Thymus (tissue), 11 donors: Measurements from ENCODE around the gene VWA7. TPM values are rescaled to one million over a fixed set of nuclear protein-coding genes. Genes with fewer than 3 reads are reported as not detected.
"Not testable (repeated sequence)": the region's sequence is repeated elsewhere in the genome, so short reads cannot be mapped to it uniquely, and the experiment has no call there.

Experiments
- DNase-seq, 9 donors: peaks; one replicate each; pipeline ENCODE4 v3.0.0-alpha.2; 2013; ENCODE audit warnings: low spot score in 9 of 9, low read depth in 6 of 9, missing footprints in 1 of 9
- H3K27ac ChIP-seq, 2 donors: one replicate each; pipeline ENCODE4 v1.5.1; 2013; ENCODE audit warnings: control low read depth in 1 of 2, low read depth in 1 of 2, low read length in 1 of 2, mild to moderate bottlenecking in 1 of 2, moderate library complexity in 1 of 2
- H3K27me3 ChIP-seq, 2 donors: one replicate each; pipeline ENCODE4 v1.5.1; 2013; ENCODE audit warnings: low read length in 1 of 2; ENCODE audit not compliant: control insufficient read depth in 2 of 2, insufficient read depth in 1 of 2
- H3K36me3 ChIP-seq, 2 donors: one replicate each; pipeline ENCODE4 v1.5.1; 2013; ENCODE audit warnings: low read length in 1 of 2, mild to moderate bottlenecking in 1 of 2, moderate library complexity in 1 of 2; ENCODE audit not compliant: control insufficient read depth in 2 of 2, insufficient read depth in 2 of 2
- H3K4me1 ChIP-seq, 2 donors: one replicate each; pipeline ENCODE4 v1.5.1; 2013; ENCODE audit warnings: low read length in 2 of 2; ENCODE audit not compliant: control insufficient read depth in 2 of 2, insufficient read depth in 2 of 2
- H3K4me3 ChIP-seq, 2 donors: one replicate each; pipeline ENCODE4 v1.5.1; 2013; ENCODE audit warnings: low read length in 2 of 2, control low read depth in 1 of 2, mild to moderate bottlenecking in 1 of 2
- H3K9me3 ChIP-seq, 2 donors: one replicate each; pipeline ENCODE4 v1.5.1; 2013; ENCODE audit warnings: low read length in 1 of 2, mild to moderate bottlenecking in 1 of 2; ENCODE audit not compliant: control insufficient read depth in 2 of 2, insufficient read depth in 1 of 2
- WGBS: extraction: QIAGEN DNeasy Blood & Tissue Kit; methylation state at CpG from one replicate; pipeline ENCODE4 v1.1.7; 2013; 5-methylcytosine and 5-hydroxymethylcytosine counted together
- polyA plus RNA-seq: library from polyadenylated mRNA; stranded (reverse); fragments of 200-250 nt; gene quantifications from one replicate; pipeline ENCODE4 v1.2.3, GENCODE V29; 2013
- total RNA-seq: library from RNA; stranded (reverse); fragments of 120-200 nt; gene quantifications from one replicate; pipeline ENCODE4 v1.2.4, GENCODE V29; 2013
- donor health status: healthy.

Gene VWA7
- total and polyA plus RNA-seq, 2 donors, result 0.66 to 0.76 TPM

- peak overlapping the region; percentile 4 to 42 for H3K4me3 ChIP-seq
- H3K9me3 ChIP-seq, result peaks cover 0 to 12% of the 10 kb centered on the region in 2 donors
- peaks cover 0 to 39% of the 10 kb centered on the region in 2 donors for H3K27me3 ChIP-seq
- peak overlapping the region; percentile 43 to 50 for H3K27ac ChIP-seq
- 75% methylated on average over 8 of the region's 8 CpGs for WGBS
- H3K36me3 ChIP-seq, DNase-seq: not testable (repeated sequence)
- H3K4me1 ChIP-seq, result peaks cover 15 to 49% of the 10 kb centered on the region in 2 donors
Observed at GRCh38 chr6:31817929-31818511, 40.9 kb upstream of the VWA7 start.

- Histone ChIP-seq H3K9me3 (peaks cover 0 to 12% of the 10 kb centered on the region in 2 donors), H3K4me3 (peak overlapping the region in 1 of 2 donors; percentile 42), H3K27ac (peak overlapping the region; percentile 50 to 91), H3K27me3 (peaks cover 0 to 39% of the 10 kb centered on the region in 2 donors), H3K4me1 (peaks cover 12 to 45% of the 10 kb centered on the region in 2 donors)
- H3K36me3 ChIP-seq, result not testable (repeated sequence)
- peak in 1 of 9 donors; percentile 57 for DNase-seq
- 33% methylated on average over 15 of the region's 37 CpGs for WGBS
Observed at GRCh38 chr6:31817133-31817928, 40.2 kb upstream of the VWA7 start.

- H3K27me3 ChIP-seq, result peaks cover 0 to 29% of the 10 kb centered on the region in 2 donors
- peaks cover 0 to 4% of the 10 kb centered on the region in 2 donors for H3K36me3 ChIP-seq
- H3K27ac ChIP-seq, result peak within 1 kb of the TSS; percentile 82 to 91
- peak within 1 kb of the TSS; percentile 45 to 64 for H3K4me3 ChIP-seq
- WGBS, result under 1% methylated on average over 56 of the region's 56 CpGs
- peaks cover 0 to 4% of the 10 kb centered on the region in 2 donors for H3K9me3 ChIP-seq
- peaks cover 6 to 34% of the 10 kb centered on the region in 2 donors for H3K4me1 ChIP-seq
- peak in 3 of 9 donors; percentile 42 to 74 (median 60) for DNase-seq
Observed at GRCh38 chr6:31815025-31815838, 38.1 kb upstream of the VWA7 start, which contains the start of the genes HSPA1A and HSPA1L. TSS of gene HSPA1A (plus strand) at chr6:31815543. CDS start at chr6:31815757, 214 bp downstream. TSS of gene HSPA1L (minus strand) at chr6:31815283. CDS start at chr6:31811972, 3,311 bp downstream.

- H3K27me3 ChIP-seq, result peaks cover 0 to 29% of the 10 kb centered on the region in 2 donors
Observed at GRCh38 chr6:31814677-31815024, 37.5 kb upstream of the VWA7 start.

GRCh38 chr6:31813465-31813849, 36.3 kb upstream of the VWA7 start:
- H3K4me1 ChIP-seq, result peaks cover 6 to 31% of the 10 kb centered on the region in 2 donors
- H3K36me3 ChIP-seq, result peaks cover 0 to 8% of the 10 kb centered on the region in 2 donors
- no peak overlapping the region for H3K4me3 ChIP-seq
- peak overlapping the region in 1 of 2 donors; percentile 70 for H3K27ac ChIP-seq
- H3K9me3 ChIP-seq, result peaks cover 0 to 4% of the 10 kb centered on the region in 2 donors
- no peak for DNase-seq
- 97% methylated on average over 7 of the region's 7 CpGs for whole genome bisulfite sequencing
- H3K27me3 ChIP-seq, result peaks cover 0 to 26% of the 10 kb centered on the region in 2 donors

More at GRCh38 chr6:31814677-31815024, 37.5 kb upstream of the VWA7 start:
- Histone ChIP-seq H3K36me3 (peaks cover 0 to 7% of the 10 kb centered on the region in 2 donors), H3K4me1 (peaks cover 6 to 34% of the 10 kb centered on the region in 2 donors), H3K9me3 (peaks cover 0 to 4% of the 10 kb centered on the region in 2 donors), H3K4me3 (peak overlapping the region; percentile 45 to 64), H3K27ac (peak overlapping the region; percentile 82 to 91)
- under 1% methylated on average over 13 of the region's 13 CpGs for WGBS
- DNase-seq, result peak in 3 of 9 donors; percentile 63 to 79 (median 69)

- H3K27me3 ChIP-seq, result peaks cover 0 to 26% of the 10 kb centered on the region in 2 donors
- H3K36me3 ChIP-seq, result peaks cover 0 to 8% of the 10 kb centered on the region in 2 donors
- WGBS, result 97% methylated on average over 12 of the region's 12 CpGs
- peaks cover 0 to 4% of the 10 kb centered on the region in 2 donors for H3K9me3 ChIP-seq
- no peak overlapping the region for H3K4me3 ChIP-seq
- no peak for DNase-seq
- H3K27ac ChIP-seq, result no peak overlapping the region
- H3K4me1 ChIP-seq, result peaks cover 6 to 28% of the 10 kb centered on the region in 2 donors
Observed at GRCh38 chr6:31811645-31812044, 34.5 kb upstream of the VWA7 start.

GRCh38 chr6:31808599-31808998, 31.5 kb upstream of the VWA7 start:
- peaks cover 9 to 20% of the 10 kb centered on the region in 2 donors for H3K4me1 ChIP-seq
- not testable (repeated sequence) for DNase-seq, H3K9me3 ChIP-seq, H3K27me3 ChIP-seq, H3K4me3 ChIP-seq, H3K36me3 ChIP-seq, H3K27ac ChIP-seq
- WGBS, result 97% methylated on average over 10 of the region's 10 CpGs

GRCh38 chr6:31806470-31807272, 29.5 kb upstream of the VWA7 start, which contains the start of gene LSM2:
TSS of gene LSM2 (minus strand) at chr6:31806966. CDS start at chr6:31806757, 209 bp downstream.
- peak within 1 kb of the TSS; percentile 65 to 70 for H3K4me3 ChIP-seq
- WGBS, result under 1% methylated on average over 51 of the region's 51 CpGs
- H3K4me1 ChIP-seq, result peaks cover 6 to 17% of the 10 kb centered on the region in 2 donors
- no peaks in the 10 kb centered on the region for H3K9me3 ChIP-seq
- peak within 1 kb of the TSS; percentile 85 to 91 for H3K27ac ChIP-seq
- peak in 8 of 9 donors; percentile 88 to 98 (median 95) for DNase-seq
- H3K36me3 ChIP-seq, result peaks cover 9 to 22% of the 10 kb centered on the region in 2 donors
- H3K27me3 ChIP-seq, result no peaks in the 10 kb centered on the region
